G401.6 (cell line): ENCODE results near the gene CTBP2.

ENCODE experiments used
- FAIRE-seq: peaks from 2 replicates; lab custom pipeline; 2012; peaks lifted over from hg19 to GRCh38; lab: Jason Lieb, UNC

The CTBP2 gene

GRCh38 chr10:125039354-125039769 lies 121.0 kb downstream of the CTBP2 start:
- no peak for FAIRE-seq

GRCh38 chr10:125038637-125039036 lies 121.7 kb downstream of the CTBP2 start:
- no peak for FAIRE-seq

GRCh38 chr10:125037145-125037877 lies 123.1 kb downstream of the CTBP2 start:
- FAIRE-seq: no peak

- FAIRE-seq: no peak
These were observed 124.6 kb downstream of the CTBP2 start for GRCh38 chr10:125035588-125036295.

- no peak for FAIRE-seq
These were observed 125.2 kb downstream of the CTBP2 start for GRCh38 chr10:125035136-125035535.

GRCh38 chr10:125034675-125035074 lies 125.7 kb downstream of the CTBP2 start:
- no peak for FAIRE-seq

- no peak for FAIRE-seq
These were observed 127.0 kb downstream of the CTBP2 start for GRCh38 chr10:125033146-125033924.

GRCh38 chr10:125032474-125033020 lies 127.8 kb downstream of the CTBP2 start:
- FAIRE-seq: no peak

GRCh38 chr10:125030567-125031197 lies 129.7 kb downstream of the CTBP2 start:
- FAIRE-seq: no peak

- no peak for FAIRE-seq
These were observed 130.7 kb downstream of the CTBP2 start for GRCh38 chr10:125029584-125030242.

- no peak for FAIRE-seq
These were observed 132.2 kb downstream of the CTBP2 start for GRCh38 chr10:125027871-125028869.

- no peak for FAIRE-seq
These were observed 133.2 kb downstream of the CTBP2 start for GRCh38 chr10:125026974-125027735.

- no peak for FAIRE-seq
These were observed 134.1 kb downstream of the CTBP2 start for GRCh38 chr10:125026036-125026931.

- FAIRE-seq: no peak
These were observed 135.0 kb downstream of the CTBP2 start for GRCh38 chr10:125025341-125025740.

- no peak for FAIRE-seq
These were observed 135.7 kb downstream of the CTBP2 start for GRCh38 chr10:125024497-125025234.

GRCh38 chr10:125023862-125024496 lies 136.4 kb downstream of the CTBP2 start:
- no peak for FAIRE-seq

- FAIRE-seq: no peak
These were observed 137.1 kb downstream of the CTBP2 start for GRCh38 chr10:125023255-125023654.
